T-helper 1 cell treated with Interleukin-12 subunit alpha and Interleukin-12 subunit beta and Interleukin-4 antibody, amounts not matched to agents 30 ng/mL and 1 ng/mL, for 36 hours (primary cell): Measurements from ENCODE around the gene ANGPTL2. TPM values are rescaled to one million over a fixed set of nuclear protein-coding genes. Genes with fewer than 3 reads are reported as not detected.
"Not testable (repeated sequence)": the region's sequence is repeated elsewhere in the genome, so short reads cannot be mapped to it uniquely, and the experiment has no call there.

Experiments
- intact Hi-C: fragments of 100-400 bp; cut with micrococcal nuclease; formaldehyde crosslinking; loops from one replicate; pipeline ENCODE4 v1.15.1; 2024
- total RNA-seq: library from RNA; stranded (reverse); gene quantifications from 2 replicates; pipeline ENCODE4 v1.2.3, GENCODE V29; 2022

The ANGPTL2 gene
- total RNA-seq, 1 donor from 2014 or later = not detected

- intact Hi-C loops = no loop called here
These were observed 33.0 kb upstream of the ANGPTL2 start for GRCh38 chr9:127155314-127155960.

DNA sequence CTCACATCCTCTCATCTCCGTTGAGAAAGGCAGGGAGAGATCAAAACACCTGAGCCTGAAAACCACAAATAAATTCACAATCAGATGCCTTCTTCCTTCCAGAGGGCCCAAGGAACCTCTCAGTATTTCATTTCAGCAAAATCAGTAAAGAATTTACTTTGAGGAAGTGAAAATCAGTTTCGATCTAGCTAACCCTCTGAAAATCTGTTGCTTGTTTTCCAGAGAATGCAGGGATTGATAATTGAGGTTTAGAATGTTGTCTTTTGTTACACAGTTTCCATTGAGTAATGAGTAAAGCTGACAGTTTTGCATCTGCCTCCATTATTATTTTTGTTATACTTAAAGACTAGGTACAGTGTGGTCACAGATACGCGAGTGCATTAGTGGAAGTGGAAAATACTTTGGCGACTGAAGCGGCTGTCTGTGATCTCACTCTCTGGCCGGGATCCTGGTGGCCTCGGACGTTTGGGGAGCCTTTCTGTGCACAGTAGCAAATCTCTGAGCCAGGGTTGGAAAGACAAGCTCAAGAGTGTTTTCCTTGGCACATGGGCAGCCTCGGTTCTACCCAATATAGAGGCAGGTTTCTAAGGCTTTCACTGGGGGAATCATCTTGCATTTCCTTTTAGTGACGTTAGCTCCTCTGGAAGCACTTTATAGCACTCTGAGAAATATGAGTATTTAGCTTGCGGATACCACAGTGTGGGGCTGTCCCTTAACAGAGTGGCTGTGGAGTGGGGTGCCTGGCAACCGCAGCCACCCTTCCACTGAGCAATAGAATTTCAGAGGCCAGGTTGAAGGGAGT lies 32.2 kb upstream of the ANGPTL2 start:
- intact Hi-C loops = no loop called here

DNA sequence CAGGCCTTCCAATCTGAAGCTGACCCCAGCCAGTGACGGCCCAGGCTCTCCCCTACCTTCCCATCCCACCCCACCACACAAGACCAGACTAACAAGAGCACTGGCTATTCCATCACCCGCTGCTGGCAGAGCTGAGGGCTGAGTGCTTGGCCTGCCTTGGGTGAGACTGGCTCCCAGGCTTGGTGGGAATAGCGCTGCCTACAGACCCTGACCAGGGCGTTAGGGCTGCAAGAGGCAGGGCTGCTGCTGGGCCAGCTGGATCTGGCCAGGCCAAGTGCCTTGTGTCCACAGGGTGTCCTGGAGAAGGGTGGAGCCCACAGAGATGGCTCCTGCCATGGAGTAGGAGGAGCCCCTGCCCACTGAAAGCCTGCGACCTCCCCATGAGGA lies 31.6 kb upstream of the ANGPTL2 start:
- intact Hi-C loops = no loop called here

- intact Hi-C loops = no loop called here
These were observed 31.1 kb upstream of the ANGPTL2 start for GRCh38 chr9:127153501-127153900.

DNA sequence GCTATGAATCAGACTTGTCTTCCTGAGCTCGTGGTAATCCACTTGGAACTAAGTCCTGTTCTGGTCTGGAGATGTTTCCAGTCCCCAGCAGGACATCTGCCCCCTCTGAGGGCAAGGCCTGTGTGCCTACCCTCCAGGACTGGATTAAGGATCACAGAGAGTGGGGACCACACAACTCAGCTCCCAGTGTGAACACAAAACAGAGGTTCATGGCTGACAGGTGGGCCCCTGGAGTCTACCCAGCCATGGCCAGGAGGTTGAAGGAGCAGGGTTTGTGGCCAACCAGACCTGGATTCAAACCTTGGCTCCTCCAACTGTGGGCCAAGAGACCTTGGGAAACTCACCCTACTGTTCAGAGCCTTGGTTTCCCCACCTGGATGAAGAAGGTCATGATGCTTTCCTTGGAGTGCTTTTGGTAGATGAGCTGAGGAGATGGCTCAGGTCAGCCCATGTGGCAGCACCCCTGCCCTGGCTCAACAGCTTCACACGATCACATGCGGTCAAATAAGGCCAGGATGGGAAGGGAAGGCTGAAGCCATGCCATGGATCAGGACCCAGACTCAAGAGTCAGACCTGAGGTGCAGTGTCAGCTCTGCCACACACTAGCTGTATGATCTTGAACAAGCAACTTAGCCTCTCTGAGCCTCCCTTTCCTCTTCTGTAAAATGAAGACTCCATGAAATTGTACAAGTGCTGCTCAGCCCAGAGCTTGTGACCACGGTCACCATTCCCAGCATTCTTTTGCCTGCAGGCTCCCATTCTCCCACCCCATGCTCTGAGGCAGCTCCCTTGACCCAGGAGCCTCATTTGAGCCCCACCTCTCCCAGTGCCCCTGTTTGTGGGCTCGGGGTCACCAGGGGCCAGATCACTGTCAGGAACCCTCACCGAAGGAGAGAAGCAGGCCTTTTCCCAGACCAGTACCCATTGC lies 27.3 kb upstream of the ANGPTL2 start:
- intact Hi-C loops = no loop called here

DNA sequence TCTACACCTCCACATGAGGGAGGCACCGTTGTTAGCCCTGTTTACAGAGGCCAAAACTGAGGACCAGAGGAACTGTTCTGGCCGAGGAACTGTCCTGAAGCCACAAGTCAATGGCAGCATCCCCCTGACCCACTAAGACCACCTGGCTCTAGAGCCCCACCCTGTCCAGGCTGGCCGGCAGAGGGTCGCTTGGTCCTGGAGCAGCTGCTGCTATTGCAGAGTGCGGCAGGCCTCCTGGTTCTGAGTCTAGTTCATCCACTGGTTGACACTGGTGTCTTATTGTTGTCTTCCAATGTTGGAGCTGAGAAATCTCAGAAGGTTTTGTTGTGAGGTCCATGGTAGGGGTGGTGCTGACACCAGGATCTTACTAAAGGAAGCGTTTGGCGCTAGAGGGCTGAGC lies 26.6 kb upstream of the ANGPTL2 start:
- intact Hi-C loops = no loop called here

GRCh38 chr9:127148014-127148413 lies 25.6 kb upstream of the ANGPTL2 start:
- intact Hi-C loops = no loop called here

DNA sequence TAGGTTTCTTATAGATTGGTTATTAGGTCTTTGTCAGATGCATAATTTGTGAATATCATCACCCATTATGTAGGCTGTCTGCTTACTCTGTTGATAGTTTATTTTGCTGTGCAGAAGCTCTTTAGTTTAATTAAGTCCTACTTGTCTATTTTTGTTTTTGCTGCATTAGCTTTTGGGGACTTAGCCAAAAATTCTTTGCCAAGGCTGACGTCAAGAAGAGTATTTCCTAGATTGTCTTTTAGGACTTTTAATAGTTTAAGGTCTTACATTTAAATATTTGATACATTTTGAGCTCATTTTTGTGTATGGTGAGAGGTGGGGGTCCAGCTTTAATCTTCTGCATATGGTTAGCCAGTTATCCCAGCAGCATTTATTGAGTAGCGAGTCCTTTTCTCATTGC lies 24.8 kb upstream of the ANGPTL2 start:
- intact Hi-C loops = no loop called here

- intact Hi-C loops = not testable (repeated sequence)
These were observed 24.4 kb upstream of the ANGPTL2 start for GRCh38 chr9:127146841-127147240.

DNA sequence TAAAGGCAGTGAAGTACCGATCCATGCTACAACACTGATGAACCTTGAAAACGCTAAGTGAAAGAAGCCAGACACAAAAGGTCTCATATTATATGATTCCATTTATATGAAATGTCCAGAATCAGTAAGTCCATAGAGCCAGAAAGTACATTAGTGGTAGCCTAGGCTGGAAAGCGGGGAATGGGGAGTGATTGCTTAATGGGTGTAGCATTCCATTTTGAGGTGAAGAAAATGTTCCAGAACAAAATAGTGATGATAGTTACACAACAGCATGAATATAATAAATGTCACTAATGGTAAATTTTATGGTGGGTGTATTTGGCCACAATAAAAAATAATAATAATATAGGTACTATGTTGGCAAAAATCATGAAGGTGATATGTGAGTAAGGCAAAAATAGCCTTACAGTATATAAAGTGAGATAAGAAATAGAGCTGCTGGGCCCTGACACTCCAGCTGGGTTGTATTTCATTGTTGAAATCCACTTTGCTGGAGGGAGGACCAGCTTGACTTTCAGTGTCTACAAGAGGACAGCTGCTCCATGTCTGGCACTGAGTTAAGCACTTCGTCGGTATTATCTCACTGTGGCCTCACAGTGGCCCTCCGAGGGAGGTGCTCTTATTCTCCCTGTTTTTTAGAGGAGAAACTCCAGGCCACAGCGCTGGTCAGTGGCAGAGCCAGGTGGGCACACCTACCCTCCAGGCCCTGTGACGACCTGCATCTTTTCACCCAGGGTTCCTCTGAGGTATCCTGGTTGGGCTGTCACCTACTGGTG lies 22.4 kb upstream of the ANGPTL2 start:
- intact Hi-C loops = no loop called here

- intact Hi-C loops = no loop called here
These were observed 21.6 kb upstream of the ANGPTL2 start for GRCh38 chr9:127143920-127144465.

DNA sequence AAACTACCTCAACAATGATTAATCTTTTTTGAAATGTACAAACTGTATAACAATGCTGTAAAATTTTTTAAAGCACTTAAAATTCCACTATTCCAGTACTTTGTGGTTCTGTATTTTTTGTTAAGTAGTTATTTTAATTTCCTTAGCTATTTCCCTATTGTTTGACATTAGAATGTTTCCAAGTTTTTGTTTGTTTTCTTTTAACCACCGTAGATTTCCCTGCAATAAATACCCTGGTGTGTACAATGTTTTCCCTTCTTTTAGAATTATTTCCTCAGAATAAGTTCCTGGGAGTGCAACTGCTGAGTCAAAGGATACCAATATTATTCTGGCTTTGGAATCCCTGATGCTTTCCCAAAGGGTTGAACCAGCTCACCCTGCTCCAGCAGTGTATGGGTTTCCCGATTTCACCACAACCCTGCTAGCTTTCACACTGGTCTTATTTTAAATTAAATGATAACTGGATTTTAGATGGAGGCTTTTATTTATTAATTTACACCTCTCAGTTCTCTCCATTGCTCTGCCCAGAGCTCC lies 20.6 kb upstream of the ANGPTL2 start:
- intact Hi-C loops = no loop called here

DNA sequence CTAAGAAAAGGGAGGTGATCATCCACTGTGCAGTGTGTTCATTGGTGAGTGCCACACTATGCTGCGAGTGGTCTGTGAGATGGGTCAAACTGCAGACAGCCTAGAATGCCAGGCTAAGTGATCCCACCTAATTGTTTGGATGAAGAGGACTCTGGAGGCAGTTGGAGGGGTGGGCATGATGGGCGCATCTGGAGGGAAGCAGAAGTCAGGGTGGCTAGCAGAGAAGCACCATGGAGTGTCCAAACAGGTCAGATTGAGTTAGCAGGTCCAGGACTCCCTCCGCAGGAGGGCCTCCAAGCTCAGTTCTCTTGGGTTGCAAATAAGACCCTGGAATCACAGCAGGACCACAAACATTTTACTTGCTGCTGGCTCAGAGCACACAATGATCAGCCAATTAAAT lies 19.9 kb upstream of the ANGPTL2 start:
- intact Hi-C loops = no loop called here

GRCh38 chr9:127140842-127141675 lies 18.6 kb upstream of the ANGPTL2 start:
- intact Hi-C loops = no loop called here

DNA sequence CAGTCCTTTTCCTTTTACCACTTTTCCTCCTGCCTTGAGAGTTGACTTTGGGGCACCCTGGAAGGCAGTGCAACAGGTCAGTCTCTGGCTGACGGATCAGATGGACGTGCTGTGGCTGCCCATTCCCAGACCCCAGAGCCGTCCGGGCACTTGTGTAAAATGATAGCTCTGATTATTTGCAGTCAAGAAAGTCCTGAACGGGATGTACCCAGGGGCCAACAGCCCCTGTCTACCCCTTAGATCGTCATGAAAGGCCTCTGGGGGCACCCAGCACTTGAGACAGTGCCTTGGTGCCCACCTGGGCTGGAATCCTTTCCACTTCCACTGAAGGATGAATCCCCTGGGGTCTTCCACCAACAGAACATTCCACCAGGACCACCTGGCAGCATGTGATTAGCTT lies 17.7 kb upstream of the ANGPTL2 start:
- intact Hi-C loops = no loop called here

- intact Hi-C loops = no loop called here
These were observed 17.3 kb upstream of the ANGPTL2 start for GRCh38 chr9:127139775-127140174.

GRCh38 chr9:127139071-127139731 lies 16.8 kb upstream of the ANGPTL2 start:
- intact Hi-C loops = no loop called here

- intact Hi-C loops = no loop called here
These were observed 16.0 kb upstream of the ANGPTL2 start for GRCh38 chr9:127138444-127138843.
